Ovary (tissue), 3 donors: ENCODE results near the gene SEC11A.

Source experiments
- POLR2A ChIP-seq: fragments of 450-650 bp; IDR thresholded peaks from one replicate; pipeline ENCODE4 v1.6.1; 2017; ENCODE audit warnings: antibody characterized with exemption, mild to moderate bottlenecking, moderate library complexity
- TF ChIP-seq, protein P1 (sequence below), 3 donors: fragments of 450-650 bp in 2 of 3; fragments of 200-600 bp in 1 of 3; IDR thresholded peaks; one replicate each; pipeline versions ENCODE4 v1.5.1 to v1.8.0; 2016 to 2022; ENCODE audit warnings: antibody characterized with exemption in 3 of 3, mild to moderate bottlenecking in 1 of 3
- donor health status: DM: no; HTN: no; CAD: no.

DNA sequence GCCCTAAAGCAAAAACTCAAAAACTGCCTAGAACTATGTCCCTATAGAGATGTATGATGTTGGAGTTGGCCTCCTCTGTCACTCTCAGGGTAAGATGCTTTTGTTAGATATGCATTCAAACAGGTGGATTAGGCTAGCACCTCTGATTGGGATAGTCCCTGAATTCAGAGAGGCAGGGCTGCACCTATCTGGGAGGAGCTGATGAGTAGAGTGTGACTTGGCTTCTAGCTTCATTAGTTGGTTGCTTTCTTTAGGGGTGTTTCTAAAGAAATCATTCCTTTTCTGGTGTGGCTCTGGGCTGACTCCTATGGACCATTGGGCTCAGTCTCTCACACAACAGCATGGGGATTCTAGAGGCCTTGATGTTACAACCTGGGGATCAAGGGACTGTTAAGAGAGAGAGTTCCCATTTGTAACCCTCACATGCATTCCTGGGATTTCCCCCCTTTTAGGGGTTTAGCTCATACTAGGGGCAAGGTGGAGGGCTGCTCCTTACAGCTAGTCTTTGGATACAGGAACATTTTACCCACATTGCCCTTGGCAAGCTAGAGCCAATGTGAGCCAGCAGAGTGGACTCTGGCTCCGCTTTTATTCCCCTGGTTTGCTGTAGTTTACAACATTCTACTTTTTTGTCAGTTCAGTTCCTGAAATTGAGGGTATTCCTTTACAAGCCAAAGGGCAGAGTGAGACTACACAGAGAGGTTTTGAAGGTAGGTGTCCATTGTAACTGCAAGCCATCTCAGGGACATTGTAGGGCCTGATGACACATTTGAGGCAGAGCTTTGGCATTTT is 40.0 kb upstream of the SEC11A start:
- TF ChIP-seq, protein P1, sequence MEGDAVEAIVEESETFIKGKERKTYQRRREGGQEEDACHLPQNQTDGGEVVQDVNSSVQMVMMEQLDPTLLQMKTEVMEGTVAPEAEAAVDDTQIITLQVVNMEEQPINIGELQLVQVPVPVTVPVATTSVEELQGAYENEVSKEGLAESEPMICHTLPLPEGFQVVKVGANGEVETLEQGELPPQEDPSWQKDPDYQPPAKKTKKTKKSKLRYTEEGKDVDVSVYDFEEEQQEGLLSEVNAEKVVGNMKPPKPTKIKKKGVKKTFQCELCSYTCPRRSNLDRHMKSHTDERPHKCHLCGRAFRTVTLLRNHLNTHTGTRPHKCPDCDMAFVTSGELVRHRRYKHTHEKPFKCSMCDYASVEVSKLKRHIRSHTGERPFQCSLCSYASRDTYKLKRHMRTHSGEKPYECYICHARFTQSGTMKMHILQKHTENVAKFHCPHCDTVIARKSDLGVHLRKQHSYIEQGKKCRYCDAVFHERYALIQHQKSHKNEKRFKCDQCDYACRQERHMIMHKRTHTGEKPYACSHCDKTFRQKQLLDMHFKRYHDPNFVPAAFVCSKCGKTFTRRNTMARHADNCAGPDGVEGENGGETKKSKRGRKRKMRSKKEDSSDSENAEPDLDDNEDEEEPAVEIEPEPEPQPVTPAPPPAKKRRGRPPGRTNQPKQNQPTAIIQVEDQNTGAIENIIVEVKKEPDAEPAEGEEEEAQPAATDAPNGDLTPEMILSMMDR (IDR thresholded peaks at IDR 0.05) = no peak
- TF ChIP-seq POLR2A = no peak
